Vagina (tissue), 2 donors: Measurements from ENCODE around the gene MSN. TPM values are rescaled to one million over a fixed set of nuclear protein-coding genes. Genes with fewer than 3 reads are reported as not detected.

Experiments used
- DNase-seq, 2 donors: peaks; one replicate each; pipeline ENCODE4 v3.0.0-alpha.2; 2017; ENCODE audit errors: extremely low spot score in 2 of 2
- H3K27ac ChIP-seq: fragments of 200-600 bp; sonication (generic); one replicate; pipeline ENCODE4 v1.5.1; 2019
- H3K27me3 ChIP-seq: fragments of 200-600 bp; sonication (generic); one replicate; pipeline ENCODE4 v1.5.1; 2019
- H3K36me3 ChIP-seq, 2 donors: fragments of 200-600 bp; sonication (generic); one replicate each; pipeline ENCODE4 v1.5.1; 2017 to 2019
- H3K4me1 ChIP-seq: fragments of 200-600 bp; sonication (generic); one replicate; pipeline ENCODE4 v1.5.1; 2019
- H3K4me3 ChIP-seq, 2 donors: fragments of 200-600 bp; sonication (generic); 1 replicate in 1 of 2; 2 replicates in 1 of 2; pipeline ENCODE4 v1.5.1; 2016 to 2019
- H3K9me3 ChIP-seq: fragments of 200-600 bp; sonication (generic); one replicate; pipeline ENCODE4 v1.5.1; 2019
- POLR2A ChIP-seq, 2 donors: fragments of 450-650 bp; IDR thresholded peaks; one replicate each; pipeline ENCODE4 v1.6.1; 2017; ENCODE audit warnings: antibody characterized with exemption in 2 of 2, mild to moderate bottlenecking in 2 of 2, moderate library complexity in 2 of 2
- POLR2AphosphoS5 ChIP-seq, 2 donors: sonication (generic); formaldehyde crosslinking; IDR thresholded peaks; one replicate each; pipeline ENCODE4 v1.9.0; 2017; ENCODE audit warnings: antibody characterized with exemption in 2 of 2, mild to moderate bottlenecking in 2 of 2, low read depth in 1 of 2; ENCODE audit not compliant: insufficient read depth in 1 of 2
- intact Hi-C: fragments of 100-400 bp; cut with DNase I; formaldehyde crosslinking; loops from one replicate; pipeline ENCODE4 v1.15.1; 2023
- total RNA-seq: library from RNA; depleted of rRNA; stranded (reverse); fragments of >200 nt; gene quantifications from one replicate; pipeline ENCODE4 v1.2.3, GENCODE V29; 2016
- TF ChIP-seq, protein P1 (sequence below), 3 experiments: fragments of 450-650 bp in 2 of 3; fragments of 200-600 bp in 1 of 3; sonication (generic) in 1 of 3; IDR thresholded peaks; one replicate each; pipeline ENCODE4 v1.5.1; 2017 to 2019; ENCODE audit warnings: antibody characterized with exemption in 3 of 3, mild to moderate bottlenecking in 2 of 3, moderate library complexity in 2 of 3

The MSN gene
- total RNA-seq, 1 donor from 2014 or later, result 192 TPM

DNA sequence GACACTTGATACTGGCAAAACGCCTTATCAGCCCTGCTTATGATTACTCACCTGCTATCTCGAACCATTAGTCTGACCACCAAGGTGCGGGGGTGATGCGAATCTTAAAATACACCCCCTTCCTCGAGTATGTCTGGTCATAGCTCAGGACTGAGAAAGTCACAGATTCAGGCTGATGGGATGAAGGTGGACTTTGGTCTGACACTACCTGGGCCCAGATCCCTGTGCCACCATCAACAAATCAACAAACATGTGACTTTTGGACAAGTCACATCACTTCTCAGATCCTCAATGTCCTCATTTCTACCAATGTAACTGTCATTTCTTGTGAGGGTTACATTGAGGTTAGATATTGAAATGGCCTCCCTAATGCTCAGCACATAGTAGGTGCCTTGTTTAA, 9.8 kb upstream of the MSN start:
- Histone ChIP-seq H3K9me3 (no peaks in the 10 kb centered on the region), H3K4me3 (no peak overlapping the region), H3K36me3 (no peaks in the 10 kb centered on the region), H3K27ac (no peak overlapping the region), H3K4me1 (peaks cover 11% of the 10 kb centered on the region), H3K27me3 (no peaks in the 10 kb centered on the region)
- TF ChIP-seq POLR2AphosphoS5 (IDR thresholded peaks at IDR 0.05; ENCODE audit: insufficient read depth in 1 of 2, low read depth in 1 of 2) (no peak), POLR2A (IDR thresholded peaks at IDR 0.05) (no peak)
- TF ChIP-seq, protein P1, sequence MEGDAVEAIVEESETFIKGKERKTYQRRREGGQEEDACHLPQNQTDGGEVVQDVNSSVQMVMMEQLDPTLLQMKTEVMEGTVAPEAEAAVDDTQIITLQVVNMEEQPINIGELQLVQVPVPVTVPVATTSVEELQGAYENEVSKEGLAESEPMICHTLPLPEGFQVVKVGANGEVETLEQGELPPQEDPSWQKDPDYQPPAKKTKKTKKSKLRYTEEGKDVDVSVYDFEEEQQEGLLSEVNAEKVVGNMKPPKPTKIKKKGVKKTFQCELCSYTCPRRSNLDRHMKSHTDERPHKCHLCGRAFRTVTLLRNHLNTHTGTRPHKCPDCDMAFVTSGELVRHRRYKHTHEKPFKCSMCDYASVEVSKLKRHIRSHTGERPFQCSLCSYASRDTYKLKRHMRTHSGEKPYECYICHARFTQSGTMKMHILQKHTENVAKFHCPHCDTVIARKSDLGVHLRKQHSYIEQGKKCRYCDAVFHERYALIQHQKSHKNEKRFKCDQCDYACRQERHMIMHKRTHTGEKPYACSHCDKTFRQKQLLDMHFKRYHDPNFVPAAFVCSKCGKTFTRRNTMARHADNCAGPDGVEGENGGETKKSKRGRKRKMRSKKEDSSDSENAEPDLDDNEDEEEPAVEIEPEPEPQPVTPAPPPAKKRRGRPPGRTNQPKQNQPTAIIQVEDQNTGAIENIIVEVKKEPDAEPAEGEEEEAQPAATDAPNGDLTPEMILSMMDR (IDR thresholded peaks at IDR 0.05), result no peak
- intact Hi-C loops, result no loop called here
- no peak for DNase-seq

DNA sequence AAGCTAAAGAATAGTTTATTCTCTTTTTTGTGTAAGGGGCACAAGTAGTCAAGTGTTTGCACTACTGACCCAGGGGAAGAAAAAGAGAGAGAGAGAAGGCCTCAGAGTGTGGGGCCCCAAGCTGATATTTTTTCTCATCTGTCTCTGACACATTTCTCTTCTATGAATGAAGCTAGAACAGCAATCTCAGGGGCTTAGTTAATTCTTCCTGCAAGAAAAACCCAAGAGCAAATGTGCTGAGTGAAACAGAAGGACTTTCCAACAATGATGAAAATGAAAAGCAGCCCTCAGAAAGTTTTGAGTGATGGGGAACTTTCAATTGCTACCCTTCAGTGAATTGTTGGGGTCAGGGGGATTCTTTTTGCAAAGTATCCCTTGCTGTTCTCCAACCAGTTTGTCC, 9.2 kb upstream of the MSN start:
- H3K4me1 ChIP-seq, result peaks cover 11% of the 10 kb centered on the region
- intact Hi-C loops, result no loop called here
- DNase-seq, result no peak
- TF ChIP-seq, protein P1 (IDR thresholded peaks at IDR 0.05), result no peak
- TF ChIP-seq POLR2AphosphoS5 (IDR thresholded peaks at IDR 0.05; ENCODE audit: insufficient read depth in 1 of 2, low read depth in 1 of 2), result no peak
- TF ChIP-seq POLR2A (IDR thresholded peaks at IDR 0.05), result no peak
- H3K36me3 ChIP-seq, result no peaks in the 10 kb centered on the region
- no peak overlapping the region for H3K27ac ChIP-seq
- no peaks in the 10 kb centered on the region for H3K9me3 ChIP-seq
- no peaks in the 10 kb centered on the region for H3K27me3 ChIP-seq
- H3K4me3 ChIP-seq, result no peak overlapping the region

DNA sequence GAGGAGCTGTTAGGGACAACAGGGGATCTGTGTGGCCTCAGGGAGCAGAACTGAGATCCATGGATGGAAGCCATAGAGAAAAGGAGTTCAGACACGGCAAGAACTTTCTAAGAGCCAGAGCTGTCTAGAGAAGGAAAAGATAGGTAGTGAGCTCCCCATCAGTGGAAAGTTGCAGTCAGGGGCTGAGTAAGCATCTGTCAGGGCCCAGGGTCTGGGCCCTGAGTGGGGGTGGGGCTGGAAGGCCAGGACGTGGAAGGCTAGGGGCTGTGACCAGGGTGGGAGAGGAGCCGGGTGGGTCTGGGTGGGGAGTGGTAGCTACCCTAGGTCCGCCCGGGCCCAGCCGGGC, 324 bp upstream of the MSN start:
- peak overlapping the region; percentile 74 to 76 for H3K4me3 ChIP-seq
- H3K4me1 ChIP-seq, result peaks cover 20% of the 10 kb centered on the region
- intact Hi-C loops, result no loop called here
- TF ChIP-seq POLR2A (IDR thresholded peaks at IDR 0.05), result no peak
- H3K9me3 ChIP-seq, result no peaks in the 10 kb centered on the region
- no peaks in the 10 kb centered on the region for H3K36me3 ChIP-seq
- DNase-seq, result no peak
- no peaks in the 10 kb centered on the region for H3K27me3 ChIP-seq
- peak overlapping the region; percentile 98 for H3K27ac ChIP-seq

DNA sequence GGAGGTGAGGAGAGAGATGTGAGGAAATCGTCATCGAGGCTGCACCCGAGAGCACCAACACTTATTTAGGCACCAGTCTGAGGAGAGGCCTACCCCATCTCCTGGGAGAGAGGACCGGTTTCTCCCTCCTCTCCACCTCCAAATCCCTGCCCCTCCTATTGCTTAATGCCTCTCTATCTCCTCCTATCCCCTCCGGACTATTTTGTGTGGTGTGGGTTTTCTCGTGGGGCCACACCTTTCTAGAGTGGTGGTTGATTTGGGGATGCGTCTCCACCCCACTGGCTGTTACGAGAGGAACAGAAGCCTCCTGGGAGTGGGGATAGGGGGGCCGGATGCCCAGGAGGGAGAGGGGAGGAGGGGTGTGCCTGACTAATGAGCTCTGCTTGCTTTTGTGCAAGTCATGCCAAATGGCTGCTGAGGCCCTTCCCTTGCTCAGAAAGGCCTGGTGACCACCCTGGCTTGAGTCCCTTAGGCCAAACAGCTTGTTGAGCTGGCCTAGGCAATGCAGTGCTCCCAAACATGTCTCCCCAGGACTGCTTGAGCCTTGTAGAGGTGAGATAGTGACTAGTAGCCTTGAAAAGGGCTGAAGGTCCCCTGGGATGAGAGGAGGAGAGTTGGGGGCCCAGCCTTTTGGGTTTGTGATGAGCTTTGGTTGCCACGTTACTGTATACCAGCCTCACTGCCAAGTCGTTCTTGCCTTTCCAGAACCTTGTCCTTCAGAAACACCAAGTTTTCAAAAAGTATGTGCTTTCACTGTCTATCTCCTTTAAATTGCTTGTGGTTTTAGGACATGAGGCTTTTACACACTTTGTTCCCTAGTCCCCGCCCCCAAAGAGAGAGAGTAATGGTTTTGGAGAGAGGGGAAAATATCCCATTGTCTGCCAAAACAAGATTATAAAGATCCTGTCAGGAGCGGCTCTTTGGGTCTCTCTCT, 1.2 kb downstream of the MSN start:
- intact Hi-C loops, result loop anchor here (1.0 kb wide), 1 partner anchor 67 kb away; no protein-coding TSS in a partner anchor
- Histone ChIP-seq H3K4me1 (peaks cover 35% of the 10 kb centered on the region), H3K36me3 (no peaks in the 10 kb centered on the region), H3K27me3 (no peaks in the 10 kb centered on the region), H3K4me3 (peak overlapping the region; percentile 74 to 76), H3K27ac (peak overlapping the region; percentile 98), H3K9me3 (no peaks in the 10 kb centered on the region)
- TF ChIP-seq POLR2A (IDR thresholded peaks at IDR 0.05), result peak in 1 of 2 donors; percentile 12
- TF ChIP-seq, protein P1 (IDR thresholded peaks at IDR 0.05), result no peak
- TF ChIP-seq POLR2AphosphoS5 (IDR thresholded peaks at IDR 0.05; ENCODE audit: insufficient read depth in 1 of 2, low read depth in 1 of 2), result peak; percentile 23 to 56
- DNase-seq, result no peak

DNA sequence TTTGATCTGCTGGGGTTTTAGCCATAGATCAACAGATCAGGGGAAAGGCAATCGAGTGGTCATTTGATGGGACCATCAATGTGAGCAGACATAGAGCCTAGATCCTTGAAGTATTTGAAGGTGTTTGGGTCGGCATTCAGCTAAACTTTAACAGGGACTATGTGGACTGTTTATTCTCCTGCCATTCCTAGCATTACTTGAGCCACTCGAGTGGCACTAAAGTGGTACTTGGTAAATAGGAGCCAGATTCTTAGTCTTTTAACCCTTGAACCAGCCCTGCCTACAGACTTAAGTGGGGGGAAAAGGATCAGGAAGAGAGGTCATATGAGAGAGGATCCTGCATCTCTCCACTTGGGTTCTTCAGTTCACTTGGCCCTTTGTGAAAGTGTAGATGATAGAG, 3.8 kb downstream of the MSN start:
- Histone ChIP-seq H3K4me3 (peak overlapping the region; percentile 13 to 17), H3K4me1 (peaks cover 61% of the 10 kb centered on the region), H3K36me3 (no peaks in the 10 kb centered on the region), H3K27ac (peak overlapping the region; percentile 98), H3K27me3 (no peaks in the 10 kb centered on the region), H3K9me3 (no peaks in the 10 kb centered on the region)
- TF ChIP-seq, protein P1 (IDR thresholded peaks at IDR 0.05), result no peak
- intact Hi-C loops, result no loop called here
- no peak for DNase-seq
